ENCODE data around the gene NKIRAS2. TPM values are rescaled to one million over a fixed set of nuclear protein-coding genes. Genes with fewer than 3 reads are reported as not detected.

NKIRAS2 gene
- total and polyA plus RNA-seq, 2 of the 13 experiments (the other 11 are each of a cell fraction or from before 2014, with no cell fraction given) = 27.9 to 42.0 TPM

DNA sequence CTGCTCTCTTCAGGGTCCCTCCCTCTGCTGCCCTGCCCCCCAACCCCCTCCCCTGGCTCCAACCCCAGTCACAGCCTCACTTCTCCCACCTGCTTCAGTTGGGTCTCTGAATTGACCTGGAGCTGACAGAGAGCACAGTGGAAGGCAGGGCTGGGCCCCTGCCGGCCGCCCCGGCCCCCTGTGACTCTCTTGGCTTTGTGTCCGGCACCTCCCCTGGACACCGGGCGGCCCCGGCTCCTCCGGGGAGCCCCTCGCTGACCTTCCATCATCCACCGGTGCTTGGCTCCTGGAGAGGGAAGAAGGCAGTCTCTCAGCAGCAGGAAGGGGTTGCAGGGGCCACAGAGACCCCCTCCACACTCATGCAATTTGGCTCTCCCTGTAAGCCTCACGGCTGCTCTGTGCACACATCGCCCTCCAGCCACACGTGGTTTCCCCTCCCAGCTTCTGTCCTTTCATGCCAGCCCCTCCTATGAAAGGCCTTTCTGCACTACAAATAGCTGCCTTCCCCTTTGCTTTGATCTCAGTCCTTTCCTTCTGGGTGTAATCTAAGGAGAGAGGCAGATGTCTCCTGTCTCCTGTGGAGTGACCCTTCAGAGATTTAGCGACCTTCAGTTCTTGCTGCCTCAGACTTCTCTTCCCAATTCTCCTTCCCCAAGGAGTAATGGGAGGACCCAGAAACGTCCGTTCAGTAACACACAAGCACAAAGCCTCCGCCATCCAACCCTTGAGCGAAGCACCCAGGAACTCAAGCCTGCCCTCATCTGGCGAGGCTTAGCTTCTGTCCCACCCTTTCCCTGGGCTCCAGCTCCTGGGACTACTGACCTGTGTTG lies 8.3 kb downstream of the NKIRAS2 start (continued):
- TF ChIP-seq, protein P1, sequence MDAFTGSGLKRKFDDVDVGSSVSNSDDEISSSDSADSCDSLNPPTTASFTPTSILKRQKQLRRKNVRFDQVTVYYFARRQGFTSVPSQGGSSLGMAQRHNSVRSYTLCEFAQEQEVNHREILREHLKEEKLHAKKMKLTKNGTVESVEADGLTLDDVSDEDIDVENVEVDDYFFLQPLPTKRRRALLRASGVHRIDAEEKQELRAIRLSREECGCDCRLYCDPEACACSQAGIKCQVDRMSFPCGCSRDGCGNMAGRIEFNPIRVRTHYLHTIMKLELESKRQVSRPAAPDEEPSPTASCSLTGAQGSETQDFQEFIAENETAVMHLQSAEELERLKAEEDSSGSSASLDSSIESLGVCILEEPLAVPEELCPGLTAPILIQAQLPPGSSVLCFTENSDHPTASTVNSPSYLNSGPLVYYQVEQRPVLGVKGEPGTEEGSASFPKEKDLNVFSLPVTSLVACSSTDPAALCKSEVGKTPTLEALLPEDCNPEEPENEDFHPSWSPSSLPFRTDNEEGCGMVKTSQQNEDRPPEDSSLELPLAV (CRISPR knock-in tag; conservative IDR thresholded peaks at IDR 0.05; ENCODE audit: low read depth) = no peak
- TF ChIP-seq ZNF776 (CRISPR knock-in tag; IDR thresholded peaks at IDR 0.05) (no peak), HNRNPUL1 (IDR thresholded peaks at IDR 0.05; ENCODE audit: low read depth, low read length) (no peak), ERF (CRISPR knock-in tag; IDR thresholded peaks at IDR 0.05) (peak; percentile 83), NFYB (CRISPR knock-in tag; IDR thresholded peaks at IDR 0.05) (no peak), CCAR2 (optimal IDR thresholded peaks at IDR 0.05; ENCODE audit: low read depth, low read length) (no peak), ATF7 (IDR thresholded peaks at IDR 0.05) (no peak), ATF7 (CRISPR knock-in tag; IDR thresholded peaks at IDR 0.05) (no peak), REXO4 (CRISPR knock-in tag; IDR thresholded peaks at IDR 0.05; ENCODE audit: borderline replicate concordance) (no peak), ISX (CRISPR knock-in tag; conservative IDR thresholded peaks at IDR 0.05) (no peak), LCORL (IDR thresholded peaks at IDR 0.05) (no peak), LCORL (CRISPR knock-in tag; IDR thresholded peaks at IDR 0.05) (no peak), TBP (CRISPR knock-in tag; IDR thresholded peaks at IDR 0.05) (no peak), SALL1 (CRISPR knock-in tag; IDR thresholded peaks at IDR 0.05) (no peak; the same call in 1 of the 2 replicates), NFKBIZ (CRISPR knock-in tag; IDR thresholded peaks at IDR 0.05) (no peak)
- TF ChIP-seq, protein P2, sequence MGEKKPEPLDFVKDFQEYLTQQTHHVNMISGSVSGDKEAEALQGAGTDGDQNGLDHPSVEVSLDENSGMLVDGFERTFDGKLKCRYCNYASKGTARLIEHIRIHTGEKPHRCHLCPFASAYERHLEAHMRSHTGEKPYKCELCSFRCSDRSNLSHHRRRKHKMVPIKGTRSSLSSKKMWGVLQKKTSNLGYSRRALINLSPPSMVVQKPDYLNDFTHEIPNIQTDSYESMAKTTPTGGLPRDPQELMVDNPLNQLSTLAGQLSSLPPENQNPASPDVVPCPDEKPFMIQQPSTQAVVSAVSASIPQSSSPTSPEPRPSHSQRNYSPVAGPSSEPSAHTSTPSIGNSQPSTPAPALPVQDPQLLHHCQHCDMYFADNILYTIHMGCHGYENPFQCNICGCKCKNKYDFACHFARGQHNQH (CRISPR knock-in tag; IDR thresholded peaks at IDR 0.05) = peak; percentile 44; the same call in 1 of the 2 replicates
- TF ChIP-seq, protein P3, sequence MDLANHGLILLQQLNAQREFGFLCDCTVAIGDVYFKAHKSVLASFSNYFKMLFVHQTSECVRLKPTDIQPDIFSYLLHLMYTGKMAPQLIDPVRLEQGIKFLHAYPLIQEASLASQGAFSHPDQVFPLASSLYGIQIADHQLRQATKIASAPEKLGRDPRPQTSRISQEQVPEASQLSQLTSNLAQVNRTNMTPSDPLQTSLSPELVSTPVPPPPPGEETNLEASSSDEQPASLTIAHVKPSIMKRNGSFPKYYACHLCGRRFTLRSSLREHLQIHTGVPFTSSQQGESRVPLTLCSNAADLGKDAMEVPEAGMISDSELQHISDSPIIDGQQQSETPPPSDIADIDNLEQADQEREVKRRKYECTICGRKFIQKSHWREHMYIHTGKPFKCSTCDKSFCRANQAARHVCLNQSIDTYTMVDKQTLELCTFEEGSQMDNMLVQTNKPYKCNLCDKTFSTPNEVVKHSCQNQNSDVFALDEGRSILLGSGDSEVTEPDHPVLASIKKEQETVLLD (CRISPR knock-in tag; IDR thresholded peaks at IDR 0.05; ENCODE audit: low read depth) = no peak
- TF ChIP-seq, protein P4, sequence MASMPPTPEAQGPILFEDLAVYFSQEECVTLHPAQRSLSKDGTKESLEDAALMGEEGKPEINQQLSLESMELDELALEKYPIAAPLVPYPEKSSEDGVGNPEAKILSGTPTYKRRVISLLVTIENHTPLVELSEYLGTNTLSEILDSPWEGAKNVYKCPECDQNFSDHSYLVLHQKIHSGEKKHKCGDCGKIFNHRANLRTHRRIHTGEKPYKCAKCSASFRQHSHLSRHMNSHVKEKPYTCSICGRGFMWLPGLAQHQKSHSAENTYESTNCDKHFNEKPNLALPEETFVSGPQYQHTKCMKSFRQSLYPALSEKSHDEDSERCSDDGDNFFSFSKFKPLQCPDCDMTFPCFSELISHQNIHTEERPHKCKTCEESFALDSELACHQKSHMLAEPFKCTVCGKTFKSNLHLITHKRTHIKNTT (CRISPR knock-in tag; IDR thresholded peaks at IDR 0.05) = no peak
- TF ChIP-seq, protein P5, sequence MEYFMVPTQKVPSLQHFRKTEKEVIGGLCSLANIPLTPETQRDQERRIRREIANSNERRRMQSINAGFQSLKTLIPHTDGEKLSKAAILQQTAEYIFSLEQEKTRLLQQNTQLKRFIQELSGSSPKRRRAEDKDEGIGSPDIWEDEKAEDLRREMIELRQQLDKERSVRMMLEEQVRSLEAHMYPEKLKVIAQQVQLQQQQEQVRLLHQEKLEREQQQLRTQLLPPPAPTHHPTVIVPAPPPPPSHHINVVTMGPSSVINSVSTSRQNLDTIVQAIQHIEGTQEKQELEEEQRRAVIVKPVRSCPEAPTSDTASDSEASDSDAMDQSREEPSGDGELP (IDR thresholded peaks at IDR 0.05; ENCODE audit: borderline replicate concordance, low read depth) = no peak
- TF ChIP-seq, protein P6, sequence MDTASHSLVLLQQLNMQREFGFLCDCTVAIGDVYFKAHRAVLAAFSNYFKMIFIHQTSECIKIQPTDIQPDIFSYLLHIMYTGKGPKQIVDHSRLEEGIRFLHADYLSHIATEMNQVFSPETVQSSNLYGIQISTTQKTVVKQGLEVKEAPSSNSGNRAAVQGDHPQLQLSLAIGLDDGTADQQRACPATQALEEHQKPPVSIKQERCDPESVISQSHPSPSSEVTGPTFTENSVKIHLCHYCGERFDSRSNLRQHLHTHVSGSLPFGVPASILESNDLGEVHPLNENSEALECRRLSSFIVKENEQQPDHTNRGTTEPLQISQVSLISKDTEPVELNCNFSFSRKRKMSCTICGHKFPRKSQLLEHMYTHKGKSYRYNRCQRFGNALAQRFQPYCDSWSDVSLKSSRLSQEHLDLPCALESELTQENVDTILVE (CRISPR knock-in tag; IDR thresholded peaks at IDR 0.05) = peak; percentile 79
- TF ChIP-seq, protein P7, sequence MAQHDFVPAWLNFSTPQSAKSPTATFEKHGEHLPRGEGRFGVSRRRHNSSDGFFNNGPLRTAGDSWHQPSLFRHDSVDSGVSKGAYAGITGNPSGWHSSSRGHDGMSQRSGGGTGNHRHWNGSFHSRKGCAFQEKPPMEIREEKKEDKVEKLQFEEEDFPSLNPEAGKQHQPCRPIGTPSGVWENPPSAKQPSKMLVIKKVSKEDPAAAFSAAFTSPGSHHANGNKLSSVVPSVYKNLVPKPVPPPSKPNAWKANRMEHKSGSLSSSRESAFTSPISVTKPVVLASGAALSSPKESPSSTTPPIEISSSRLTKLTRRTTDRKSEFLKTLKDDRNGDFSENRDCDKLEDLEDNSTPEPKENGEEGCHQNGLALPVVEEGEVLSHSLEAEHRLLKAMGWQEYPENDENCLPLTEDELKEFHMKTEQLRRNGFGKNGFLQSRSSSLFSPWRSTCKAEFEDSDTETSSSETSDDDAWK (CRISPR knock-in tag; IDR thresholded peaks at IDR 0.05) = no peak

All from HepG2 (cell line).